ENCODE results near the gene SCARB1.

SCARB1 gene

GRCh38 chr12:124842800-124843510, 20.7 kb downstream of the SCARB1 start:
- no peak for DNase-seq (ENCODE audit: low read depth in 2 of 2)

- no peak for DNase-seq (ENCODE audit: low read depth in 2 of 2)
These were observed 21.5 kb downstream of the SCARB1 start for GRCh38 chr12:124842073-124842749.

GRCh38 chr12:124841558-124841945, 22.1 kb downstream of the SCARB1 start:
- no peak for DNase-seq (ENCODE audit: low read depth in 2 of 2)

- DNase-seq (ENCODE audit: low read depth in 2 of 2): no peak
These were observed 25.5 kb downstream of the SCARB1 start for GRCh38 chr12:124837958-124838803.

- no peak for DNase-seq (ENCODE audit: low read depth in 2 of 2)
These were observed 26.3 kb downstream of the SCARB1 start for GRCh38 chr12:124837249-124837897.

GRCh38 chr12:124836759-124837158, 26.9 kb downstream of the SCARB1 start:
- no peak for DNase-seq (ENCODE audit: low read depth in 2 of 2)

- no peak for DNase-seq (ENCODE audit: low read depth in 2 of 2)
These were observed 27.8 kb downstream of the SCARB1 start for GRCh38 chr12:124835656-124836410.

- no peak for DNase-seq (ENCODE audit: low read depth in 2 of 2)
These were observed 28.8 kb downstream of the SCARB1 start for GRCh38 chr12:124834822-124835221.

GRCh38 chr12:124833693-124834122, 30.0 kb downstream of the SCARB1 start:
- DNase-seq (ENCODE audit: low read depth in 2 of 2): no peak

GRCh38 chr12:124832856-124833255, 30.8 kb downstream of the SCARB1 start:
- DNase-seq (ENCODE audit: low read depth in 2 of 2): no peak

GRCh38 chr12:124831590-124831989, 32.1 kb downstream of the SCARB1 start:
- no peak for DNase-seq (ENCODE audit: low read depth in 2 of 2)

- DNase-seq (ENCODE audit: low read depth in 2 of 2): no peak
These were observed 33.4 kb downstream of the SCARB1 start for GRCh38 chr12:124830306-124830705.

GRCh38 chr12:124829708-124830304, 33.9 kb downstream of the SCARB1 start:
- no peak for DNase-seq (ENCODE audit: low read depth in 2 of 2)

GRCh38 chr12:124829008-124829707, 34.5 kb downstream of the SCARB1 start:
- no peak for DNase-seq (ENCODE audit: low read depth in 2 of 2)

- no peak for DNase-seq (ENCODE audit: low read depth in 2 of 2)
These were observed 35.2 kb downstream of the SCARB1 start for GRCh38 chr12:124828264-124829007.

- DNase-seq (ENCODE audit: low read depth in 2 of 2): no peak
These were observed 36.0 kb downstream of the SCARB1 start for GRCh38 chr12:124827588-124828184.

GRCh38 chr12:124824195-124824594, 39.5 kb downstream of the SCARB1 start:
- DNase-seq (ENCODE audit: low read depth in 2 of 2): no peak

- no peak for DNase-seq (ENCODE audit: low read depth in 2 of 2)
These were observed 40.2 kb downstream of the SCARB1 start for GRCh38 chr12:124823272-124823970.
